ENCODE measurements around the gene GRIA1.

GRIA1 gene

DNA sequence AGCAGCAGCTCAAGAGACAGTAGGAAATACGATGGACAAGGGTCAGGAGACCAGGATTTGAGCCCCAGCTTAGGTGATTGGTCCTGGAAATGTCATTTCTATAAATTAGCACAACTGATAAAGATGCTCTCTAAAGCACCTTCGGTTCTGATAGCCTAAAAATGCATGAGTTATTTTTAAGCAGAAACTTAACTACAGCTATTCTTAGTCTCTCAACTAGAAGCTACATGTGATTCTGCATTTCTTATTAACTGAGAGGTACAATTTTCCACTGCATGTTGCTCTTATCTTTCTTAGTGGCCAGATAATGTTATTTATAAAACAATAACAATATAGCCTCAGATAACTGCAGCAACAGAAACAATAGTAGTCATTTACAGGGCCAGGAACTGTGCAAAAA, 136.4 kb downstream of the GRIA1 start:
- TF ChIP-seq, protein P1, sequence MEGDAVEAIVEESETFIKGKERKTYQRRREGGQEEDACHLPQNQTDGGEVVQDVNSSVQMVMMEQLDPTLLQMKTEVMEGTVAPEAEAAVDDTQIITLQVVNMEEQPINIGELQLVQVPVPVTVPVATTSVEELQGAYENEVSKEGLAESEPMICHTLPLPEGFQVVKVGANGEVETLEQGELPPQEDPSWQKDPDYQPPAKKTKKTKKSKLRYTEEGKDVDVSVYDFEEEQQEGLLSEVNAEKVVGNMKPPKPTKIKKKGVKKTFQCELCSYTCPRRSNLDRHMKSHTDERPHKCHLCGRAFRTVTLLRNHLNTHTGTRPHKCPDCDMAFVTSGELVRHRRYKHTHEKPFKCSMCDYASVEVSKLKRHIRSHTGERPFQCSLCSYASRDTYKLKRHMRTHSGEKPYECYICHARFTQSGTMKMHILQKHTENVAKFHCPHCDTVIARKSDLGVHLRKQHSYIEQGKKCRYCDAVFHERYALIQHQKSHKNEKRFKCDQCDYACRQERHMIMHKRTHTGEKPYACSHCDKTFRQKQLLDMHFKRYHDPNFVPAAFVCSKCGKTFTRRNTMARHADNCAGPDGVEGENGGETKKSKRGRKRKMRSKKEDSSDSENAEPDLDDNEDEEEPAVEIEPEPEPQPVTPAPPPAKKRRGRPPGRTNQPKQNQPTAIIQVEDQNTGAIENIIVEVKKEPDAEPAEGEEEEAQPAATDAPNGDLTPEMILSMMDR (conservative IDR thresholded peaks at IDR 0.05; ENCODE audit: low read length) = no peak
- TF ChIP-seq EZH2phosphoT487 (IDR thresholded peaks at IDR 0.05; ENCODE audit: borderline replicate concordance) = no peak
- Histone ChIP-seq H3K4me3 (ENCODE audit: low read length, poor library complexity, severe bottlenecking) (no peak overlapping the region), H3K27me3 (ENCODE audit: insufficient read depth, low read length, poor library complexity, severe bottlenecking) (no peaks in the 10 kb centered on the region), H3K9ac (ENCODE audit: low read depth, low read length, poor library complexity, severe bottlenecking) (no peak overlapping the region), H3K4me2 (ENCODE audit: low read depth, low read length, poor library complexity, severe bottlenecking) (no peak overlapping the region), H3F3A (ENCODE audit: low read depth) (no peaks in the 10 kb centered on the region), H4K20me1 (ENCODE audit: insufficient read depth, low read length, poor library complexity, severe bottlenecking) (no peaks in the 10 kb centered on the region), H3K9me2 (replicated peaks; ENCODE audit: low read depth, low read length) (no peaks in the 10 kb centered on the region), H3K9me3 (ENCODE audit: insufficient read depth, low read depth, low read length) (no peaks in the 10 kb centered on the region), H3K36me3 (ENCODE audit: insufficient read depth, low read length) (no peaks in the 10 kb centered on the region), H2AFZ (ENCODE audit: low read length) (no peak overlapping the region), H3K4me1 (ENCODE audit: insufficient read depth, low read length, poor library complexity, severe bottlenecking) (peaks cover 11% of the 10 kb centered on the region), H3K79me2 (ENCODE audit: insufficient read depth, low read length) (no peaks in the 10 kb centered on the region)

DNA sequence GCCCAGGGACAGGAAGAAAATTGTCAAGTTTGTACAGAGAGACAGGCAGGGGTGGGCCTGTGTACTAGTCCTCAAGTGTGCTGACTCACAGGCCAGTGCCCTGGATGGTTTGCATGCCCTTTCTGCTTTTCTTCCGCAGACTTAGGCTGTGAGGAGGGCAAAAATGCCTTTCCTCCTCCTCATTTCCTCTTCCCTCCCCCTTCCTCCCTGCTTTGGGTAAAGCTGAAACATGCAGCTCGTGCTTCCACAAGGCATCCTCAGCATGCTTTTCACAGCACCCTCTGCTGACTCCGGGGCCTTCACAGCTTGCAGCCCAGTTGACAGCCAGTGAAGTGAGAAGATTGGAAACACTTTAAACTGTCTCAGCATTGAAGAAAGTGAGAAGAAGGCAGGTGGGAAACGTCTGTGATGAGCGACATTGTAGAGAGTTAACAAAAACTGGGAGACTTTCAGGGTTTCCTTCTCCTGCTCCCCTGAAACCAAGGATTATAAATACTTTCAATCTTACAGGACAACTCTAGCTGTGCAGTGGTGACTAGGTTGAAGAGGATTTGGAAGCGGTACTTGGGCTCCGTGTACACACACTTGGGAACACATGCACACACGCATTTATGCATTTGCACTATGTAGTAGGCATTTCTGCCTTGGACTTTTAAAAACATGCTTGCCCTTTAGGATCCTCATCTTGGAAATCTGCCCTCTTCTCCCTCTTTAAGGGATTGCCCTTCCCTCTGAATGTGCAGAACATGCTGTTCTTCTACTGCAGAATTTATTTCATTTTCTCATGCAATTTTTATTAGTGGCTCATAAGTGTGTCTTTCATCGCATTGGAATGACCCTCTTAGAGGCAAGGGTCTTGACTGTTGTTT, 138.8 kb downstream of the GRIA1 start:
- Histone ChIP-seq H3F3A (ENCODE audit: low read depth) (no peaks in the 10 kb centered on the region), H3K4me3 (ENCODE audit: low read length, poor library complexity, severe bottlenecking) (no peak overlapping the region), H3K9me2 (replicated peaks; ENCODE audit: low read depth, low read length) (no peaks in the 10 kb centered on the region), H4K20me1 (ENCODE audit: insufficient read depth, low read length, poor library complexity, severe bottlenecking) (no peaks in the 10 kb centered on the region), H2AFZ (ENCODE audit: low read length) (peak overlapping the region; percentile 6; the same call in 1 of the 2 replicates), H3K4me1 (ENCODE audit: insufficient read depth, low read length, poor library complexity, severe bottlenecking) (peaks cover 11% of the 10 kb centered on the region), H3K9me3 (ENCODE audit: insufficient read depth, low read depth, low read length) (no peaks in the 10 kb centered on the region), H3K4me2 (ENCODE audit: low read depth, low read length, poor library complexity, severe bottlenecking) (peak overlapping the region; percentile 24), H3K79me2 (ENCODE audit: insufficient read depth, low read length) (no peaks in the 10 kb centered on the region), H3K36me3 (ENCODE audit: insufficient read depth, low read length) (no peaks in the 10 kb centered on the region), H3K27me3 (ENCODE audit: insufficient read depth, low read length, poor library complexity, severe bottlenecking) (no peaks in the 10 kb centered on the region), H3K9ac (ENCODE audit: low read depth, low read length, poor library complexity, severe bottlenecking) (no peak overlapping the region)
- TF ChIP-seq EZH2phosphoT487 (IDR thresholded peaks at IDR 0.05; ENCODE audit: borderline replicate concordance) = no peak
- TF ChIP-seq, protein P1 (conservative IDR thresholded peaks at IDR 0.05; ENCODE audit: low read length) = 0 out of 2 replicates have a peak, but pooled peaks have one; percentile 9

GRCh38 chr5:153630546-153630945, 140.1 kb downstream of the GRIA1 start:
- H3K27me3 ChIP-seq (ENCODE audit: insufficient read depth, low read length, poor library complexity, severe bottlenecking) = no peaks in the 10 kb centered on the region
- H3K4me1 ChIP-seq (ENCODE audit: insufficient read depth, low read length, poor library complexity, severe bottlenecking) = peaks cover 11% of the 10 kb centered on the region
- no peak for TF ChIP-seq EZH2phosphoT487 (IDR thresholded peaks at IDR 0.05; ENCODE audit: borderline replicate concordance)
- TF ChIP-seq, protein P1 (conservative IDR thresholded peaks at IDR 0.05; ENCODE audit: low read length) = no peak

More at GRCh38 chr5:153630546-153630945, 140.1 kb downstream of the GRIA1 start:
- Histone ChIP-seq H2AFZ (ENCODE audit: low read length) (no peak overlapping the region), H3K36me3 (ENCODE audit: insufficient read depth, low read length) (no peaks in the 10 kb centered on the region), H3K9me2 (replicated peaks; ENCODE audit: low read depth, low read length) (no peaks in the 10 kb centered on the region), H3K9me3 (ENCODE audit: insufficient read depth, low read depth, low read length) (no peaks in the 10 kb centered on the region), H3K4me2 (ENCODE audit: low read depth, low read length, poor library complexity, severe bottlenecking) (no peak overlapping the region), H3K79me2 (ENCODE audit: insufficient read depth, low read length) (no peaks in the 10 kb centered on the region), H4K20me1 (ENCODE audit: insufficient read depth, low read length, poor library complexity, severe bottlenecking) (no peaks in the 10 kb centered on the region), H3K9ac (ENCODE audit: low read depth, low read length, poor library complexity, severe bottlenecking) (no peak overlapping the region), H3F3A (ENCODE audit: low read depth) (no peaks in the 10 kb centered on the region), H3K4me3 (ENCODE audit: low read length, poor library complexity, severe bottlenecking) (no peak overlapping the region)

Measured in Loucy (cell line).